A549 (cell line): Measurements from ENCODE around the gene EPHB1. TPM values are rescaled to one million over a fixed set of nuclear protein-coding genes. Genes with fewer than 3 reads are reported as not detected.

Experiments used
- ATAC-seq, 2 experiments: fragments of 200-7000 bp in 1 of 2; fragments of >200 bp in 1 of 2; cut with Nextera tagmentation in 1 of 2; cut with Tn5 transposase in 1 of 2; 3 replicates each; pipeline versions ENCODE4 v1.8.0 to v1.9.1; 2018 to 2020; ENCODE audit warnings: mild to moderate bottlenecking in 1 of 2, moderate library complexity in 1 of 2
- CTCF ChIA-PET: fragments of 300-600 bp; sonication (Branson Sonifier 250); formaldehyde crosslinking; extraction: SDS; loops from one replicate; lab custom pipeline; 2021; ENCODE audit warnings: antibody characterized with exemption, inconsistent platforms; lab: Yijun Ruan, JAX
- POLR2A ChIA-PET: fragments of 350-600 bp; formaldehyde crosslinking; extraction: SDS; loops from one replicate; lab custom pipeline; 2021; ENCODE audit warnings: antibody characterized with exemption, inconsistent platforms; lab: Yijun Ruan, JAX
- DNase-seq, 2 experiments: peaks; one replicate each; pipeline versions ENCODE4 v3.0.0 to v3.0.0-alpha.2; 2011 to 2016; ENCODE audit warnings: low read depth in 1 of 2, low spot score in 1 of 2
- FAIRE-seq: peaks from 2 replicates; lab custom pipeline; 2011; peaks lifted over from hg19 to GRCh38; lab: Jason Lieb, UNC
- H3K27ac ChIP-seq, 2 experiments: fragments of >200 bp; sonication (Bioruptor Twin); formaldehyde crosslinking; 3 replicates each; pipeline ENCODE4 v1.5.1; 2016 to 2017
- H3K4me1 ChIP-seq: fragments of >200 bp; sonication (Bioruptor Twin); formaldehyde crosslinking; 3 replicates; pipeline ENCODE4 v1.6.1; 2016
- H3K4me2 ChIP-seq: fragments of >200 bp; sonication (Bioruptor Twin); formaldehyde crosslinking; 3 replicates; pipeline ENCODE4 v1.6.1; 2016
- H3K4me3 ChIP-seq: fragments of >200 bp; sonication (Bioruptor Twin); formaldehyde crosslinking; 3 replicates; pipeline ENCODE4 v1.5.1; 2016
- H3K9me3 ChIP-seq: fragments of >200 bp; sonication (Bioruptor Twin); formaldehyde crosslinking; 3 replicates; pipeline ENCODE4 v1.6.1; 2016
- CBX8 ChIP-seq: fragments of 200-600 bp; sonication (generic); IDR thresholded peaks from 2 replicates; pipeline ENCODE4 v1.6.1; 2016
- CEBPB ChIP-seq, 2 experiments: fragments of >200 bp in 1 of 2; sonication (Bioruptor Twin) in 1 of 2; formaldehyde crosslinking in 1 of 2; IDR thresholded peaks; 2 replicates each; pipeline ENCODE4 v1.6.1; 2012 to 2016
- E2F6 ChIP-seq: IDR thresholded peaks from 2 replicates; pipeline ENCODE4 v1.6.1; 2012; ENCODE audit warnings: low read depth, borderline replicate concordance
- EP300 ChIP-seq, 2 experiments: fragments of >200 bp; sonication (Bioruptor Twin); formaldehyde crosslinking; IDR thresholded peaks; 2 replicates in 1 of 2; 3 replicates in 1 of 2; pipeline ENCODE4 v1.6.1; 2016 to 2017
- ESRRA ChIP-seq: fragments of 150-350 bp; IDR thresholded peaks from 2 replicates; pipeline ENCODE4 v1.6.1; 2014; ENCODE audit warnings: mild to moderate bottlenecking, low read length, borderline replicate concordance
- FOSB ChIP-seq: fragments of 250-450 bp; sonication (Bioruptor Pico); IDR thresholded peaks from 2 replicates; pipeline ENCODE4 v1.5.0; 2020; ENCODE audit warnings: mild to moderate bottlenecking, moderate library complexity
- FOSL2 ChIP-seq, 2 experiments: fragments of 450-650 bp in 1 of 2; fragments of >200 bp in 1 of 2; sonication (Bioruptor Twin) in 1 of 2; formaldehyde crosslinking; IDR thresholded peaks; 2 replicates each; pipeline versions ENCODE4 v1.5.0 to v1.6.1; 2016 to 2020; ENCODE audit warnings: mild to moderate bottlenecking in 1 of 2, moderate library complexity in 1 of 2
- GATA3 ChIP-seq: IDR thresholded peaks from 2 replicates; pipeline ENCODE4 v1.6.1; 2012; ENCODE audit warnings: borderline replicate concordance
- HDAC2 ChIP-seq: fragments of 200-600 bp; sonication (generic); IDR thresholded peaks from 2 replicates; pipeline ENCODE4 v1.6.1; 2016
- JUN ChIP-seq, 2 experiments: fragments of >200 bp; sonication (Bioruptor Twin); formaldehyde crosslinking; IDR thresholded peaks; 2 replicates in 1 of 2; 3 replicates in 1 of 2; pipeline ENCODE4 v1.6.1; 2016 to 2017
- KDM5A ChIP-seq: fragments of 200-600 bp; sonication (generic); IDR thresholded peaks from 2 replicates; pipeline ENCODE4 v1.6.1; 2016; ENCODE audit warnings: antibody characterized with exemption, mild to moderate bottlenecking
- MAX ChIP-seq: IDR thresholded peaks from 2 replicates; pipeline ENCODE4 v1.6.1; 2012
- MYC ChIP-seq: IDR thresholded peaks from 2 replicates; pipeline ENCODE4 v1.6.1; 2012; ENCODE audit warnings: mild to moderate bottlenecking, inconsistent platforms, low read length, improper control_type of control experiment, borderline replicate concordance
- REST ChIP-seq: fragments of 200-600 bp; sonication (generic); IDR thresholded peaks from 2 replicates; pipeline ENCODE4 v1.6.1; 2016; ENCODE audit warnings: antibody characterized with exemption, mild to moderate bottlenecking, moderate library complexity
- SMC3 ChIP-seq: fragments of >200 bp; sonication (Bioruptor Twin); formaldehyde crosslinking; IDR thresholded peaks from 3 replicates; pipeline ENCODE4 v1.6.1; 2018; ENCODE audit warnings: inconsistent platforms
- ZC3H11A ChIP-seq: fragments of 450-650 bp; IDR thresholded peaks from 2 replicates; pipeline ENCODE4 v1.6.1; 2014; ENCODE audit warnings: antibody characterized with exemption, mild to moderate bottlenecking
- ZNF302 ChIP-seq: fragments of 250-450 bp; sonication (Bioruptor Pico); IDR thresholded peaks from 2 replicates; pipeline ENCODE4 v1.9.0; 2021; ENCODE audit warnings: inconsistent platforms, mild to moderate bottlenecking, moderate library complexity
- WGBS: methylation state at CpG from one replicate; pipeline ENCODE4 v1.1.6; 2017; ENCODE audit errors: missing lambda C conversion rate; 5-methylcytosine and 5-hydroxymethylcytosine counted together
- polyA plus RNA-seq, 4 experiments: library from polyadenylated mRNA; depleted of rRNA in 3 of 4; stranded (reverse); fragments of >200 nt; fragmentation: RNase III in 1 of 4; extraction: RNeasy Plus Mini Kit Qiagen cat#74134 plus additional on column Dnase treatment in 1 of 4; gene quantifications; 2 replicates in 3 of 4; 3 replicates in 1 of 4; pipeline ENCODE4 v1.2.3, GENCODE V29; 2011 to 2017
- TF ChIP-seq, protein P1 (sequence below): fragments of 250-450 bp; sonication (Bioruptor Pico); IDR thresholded peaks from 2 replicates; pipeline ENCODE4 v1.5.0; 2021; ENCODE audit warnings: mild to moderate bottlenecking, moderate library complexity, borderline replicate concordance
- TF ChIP-seq, protein P2 (sequence below): fragments of 250-450 bp; sonication (Bioruptor Pico); IDR thresholded peaks from 2 replicates; pipeline ENCODE4 v1.5.0; 2020; ENCODE audit warnings: low read depth, mild to moderate bottlenecking, moderate library complexity
- TF ChIP-seq, protein P3 (sequence below): fragments of >200 bp; sonication (Bioruptor Twin); formaldehyde crosslinking; IDR thresholded peaks from 3 replicates; pipeline ENCODE4 v1.6.1; 2016

EPHB1 gene
- polyA plus RNA-seq, 2 of the 4 experiments (the other 2 are of a cell fraction) = 0.18 to 0.21 TPM

GRCh38 chr3:134791992-134792391, 3.1 kb upstream of the EPHB1 start:
- ATAC-seq (no peak), FAIRE-seq (no peak), DNase-seq (no peak)
- Histone ChIP-seq H3K4me2 (no peak overlapping the region), H3K27ac (no peak overlapping the region), H3K9me3 (no peaks in the 10 kb centered on the region), H3K4me3 (no peak overlapping the region), H3K4me1 (no peaks in the 10 kb centered on the region)
- WGBS = 44% methylated on average over 8 of the region's 8 CpGs
- TF ChIP-seq CEBPB (IDR thresholded peaks at IDR 0.05) = no peak
- no peak for TF ChIP-seq REST
- TF ChIP-seq JUN (IDR thresholded peaks at IDR 0.05) = no peak
- TF ChIP-seq ZC3H11A = no peak
- TF ChIP-seq HDAC2 = no peak
- TF ChIP-seq, protein P1, sequence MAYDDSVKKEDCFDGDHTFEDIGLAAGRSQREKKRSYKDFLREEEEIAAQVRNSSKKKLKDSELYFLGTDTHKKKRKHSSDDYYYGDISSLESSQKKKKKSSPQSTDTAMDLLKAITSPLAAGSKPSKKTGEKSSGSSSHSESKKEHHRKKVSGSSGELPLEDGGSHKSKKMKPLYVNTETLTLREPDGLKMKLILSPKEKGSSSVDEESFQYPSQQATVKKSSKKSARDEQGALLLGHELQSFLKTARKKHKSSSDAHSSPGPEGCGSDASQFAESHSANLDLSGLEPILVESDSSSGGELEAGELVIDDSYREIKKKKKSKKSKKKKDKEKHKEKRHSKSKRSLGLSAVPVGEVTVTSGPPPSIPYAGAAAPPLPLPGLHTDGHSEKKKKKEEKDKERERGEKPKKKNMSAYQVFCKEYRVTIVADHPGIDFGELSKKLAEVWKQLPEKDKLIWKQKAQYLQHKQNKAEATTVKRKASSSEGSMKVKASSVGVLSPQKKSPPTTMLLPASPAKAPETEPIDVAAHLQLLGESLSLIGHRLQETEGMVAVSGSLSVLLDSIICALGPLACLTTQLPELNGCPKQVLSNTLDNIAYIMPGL (CRISPR knock-in tag) = no peak
- TF ChIP-seq ESRRA = no peak
- no peak for TF ChIP-seq KDM5A
- no peak for TF ChIP-seq CBX8
- no peak for TF ChIP-seq SMC3
- CTCF ChIA-PET = interaction anchor here (0.8 to 1.5 kb wide), 3 partner anchors 31 to 1250 kb away, joined by 3 to 4 read pairs (median 3); no protein-coding TSS in a partner anchor
- POLR2A ChIA-PET = no interaction called here

- TF ChIP-seq FOSL2 (IDR thresholded peaks at IDR 0.05) = no peak
- no peak for TF ChIP-seq FOSL2 (CRISPR knock-in tag; IDR thresholded peaks at IDR 0.05)
- TF ChIP-seq FOSB (CRISPR knock-in tag) = no peak
- no peak for TF ChIP-seq EP300 (IDR thresholded peaks at IDR 0.05)
- TF ChIP-seq MYC = no peak
- TF ChIP-seq E2F6 = no peak
- no peak for TF ChIP-seq CBX8
- TF ChIP-seq, protein P2, sequence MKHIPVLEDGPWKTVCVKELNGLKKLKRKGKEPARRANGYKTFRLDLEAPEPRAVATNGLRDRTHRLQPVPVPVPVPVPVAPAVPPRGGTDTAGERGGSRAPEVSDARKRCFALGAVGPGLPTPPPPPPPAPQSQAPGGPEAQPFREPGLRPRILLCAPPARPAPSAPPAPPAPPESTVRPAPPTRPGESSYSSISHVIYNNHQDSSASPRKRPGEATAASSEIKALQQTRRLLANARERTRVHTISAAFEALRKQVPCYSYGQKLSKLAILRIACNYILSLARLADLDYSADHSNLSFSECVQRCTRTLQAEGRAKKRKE (CRISPR knock-in tag) = no peak
- no peak for TF ChIP-seq ZNF302 (CRISPR knock-in tag)
- no peak for TF ChIP-seq GATA3
- no peak for TF ChIP-seq MAX
- TF ChIP-seq, protein P3, sequence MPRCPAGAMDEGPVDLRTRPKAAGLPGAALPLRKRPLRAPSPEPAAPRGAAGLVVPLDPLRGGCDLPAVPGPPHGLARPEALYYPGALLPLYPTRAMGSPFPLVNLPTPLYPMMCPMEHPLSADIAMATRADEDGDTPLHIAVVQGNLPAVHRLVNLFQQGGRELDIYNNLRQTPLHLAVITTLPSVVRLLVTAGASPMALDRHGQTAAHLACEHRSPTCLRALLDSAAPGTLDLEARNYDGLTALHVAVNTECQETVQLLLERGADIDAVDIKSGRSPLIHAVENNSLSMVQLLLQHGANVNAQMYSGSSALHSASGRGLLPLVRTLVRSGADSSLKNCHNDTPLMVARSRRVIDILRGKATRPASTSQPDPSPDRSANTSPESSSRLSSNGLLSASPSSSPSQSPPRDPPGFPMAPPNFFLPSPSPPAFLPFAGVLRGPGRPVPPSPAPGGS = no peak
- no peak for DNase-seq
- POLR2A ChIA-PET = no interaction called here
- Histone ChIP-seq H3K4me1 (no peaks in the 10 kb centered on the region), H3K27ac (no peak overlapping the region), H3K4me2 (no peak overlapping the region), H3K4me3 (no peak overlapping the region), H3K9me3 (no peaks in the 10 kb centered on the region)
- no peak for ATAC-seq
- 44% methylated on average over 4 of the region's 4 CpGs for WGBS
- CTCF ChIA-PET = interaction anchor here (0.6 to 4.5 kb wide), 4 partner anchors 31 to 1249 kb away, joined by 3 to 37 read pairs (median 3); no protein-coding TSS in a partner anchor
- no peak for FAIRE-seq
Observed at GRCh38 chr3:134792700-134793099, 2.4 kb upstream of the EPHB1 start.
